GM21786 (cell line): ENCODE results near the gene LMF1.
"Not testable (repeated sequence)": the region's sequence is repeated elsewhere in the genome, so short reads cannot be mapped to it uniquely, and the experiment has no call there.

Experiments used
- ATAC-seq: cut with Tn5 transposase; IDR thresholded peaks from one replicate; pipeline ENCODE4 v1.9.1; 2021; ENCODE audit not compliant: unreplicated experiment

Gene LMF1

GRCh38 chr16:883781-884180 is 87.0 kb downstream of the LMF1 start:
- no peak for ATAC-seq

GRCh38 chr16:883340-883739 is 87.4 kb downstream of the LMF1 start:
- no peak for ATAC-seq

- not testable (repeated sequence) for ATAC-seq
Measured at GRCh38 chr16:882671-883070, 88.1 kb downstream of the LMF1 start.

- ATAC-seq, result no peak
Measured at GRCh38 chr16:882256-882655, 88.5 kb downstream of the LMF1 start.

GRCh38 chr16:881219-882097 is 89.3 kb downstream of the LMF1 start:
- ATAC-seq, result no peak

GRCh38 chr16:880471-881171 is 90.2 kb downstream of the LMF1 start:
- no peak for ATAC-seq

GRCh38 chr16:879986-880385 is 90.8 kb downstream of the LMF1 start:
- ATAC-seq, result no peak

GRCh38 chr16:879461-879861 is 91.3 kb downstream of the LMF1 start:
- ATAC-seq, result no peak

- ATAC-seq, result no peak
Measured at GRCh38 chr16:878886-879285, 91.9 kb downstream of the LMF1 start.

GRCh38 chr16:878072-878784 is 92.6 kb downstream of the LMF1 start:
- ATAC-seq, result no peak

- no peak for ATAC-seq
Measured at GRCh38 chr16:877242-878071, 93.3 kb downstream of the LMF1 start.

- no peak for ATAC-seq
Measured at GRCh38 chr16:876523-877241, 94.1 kb downstream of the LMF1 start.

- ATAC-seq, result no peak
Measured at GRCh38 chr16:876041-876335, 94.8 kb downstream of the LMF1 start.

- no peak for ATAC-seq
Measured at GRCh38 chr16:875182-876040, 95.4 kb downstream of the LMF1 start.

- ATAC-seq, result no peak
Measured at GRCh38 chr16:874366-875181, 96.2 kb downstream of the LMF1 start.

- ATAC-seq, result no peak
Measured at GRCh38 chr16:873889-874288, 96.9 kb downstream of the LMF1 start.

GRCh38 chr16:873243-873661 is 97.5 kb downstream of the LMF1 start:
- ATAC-seq, result no peak

GRCh38 chr16:872436-873242 is 98.1 kb downstream of the LMF1 start:
- no peak for ATAC-seq
